Measurements from ENCODE around the gene IGHMBP2. TPM values are rescaled to one million over a fixed set of nuclear protein-coding genes. Genes with fewer than 3 reads are reported as not detected.
A peak's percentile ranks its signal among the peaks of the same experiment; 100 is the strongest.

The IGHMBP2 gene
- total and polyA plus RNA-seq, 9 of the 15 experiments (the other 6 are each of a cell fraction or from before 2014, with no cell fraction given): 1.6 to 24.8 (median 14.5) TPM

GRCh38 chr11:68903288-68904247 lies at the start of gene IGHMBP2, which contains the start of gene MRPL21 (continued):
- peak; percentile 95 for TF ChIP-seq RNF2 (IDR thresholded peaks at IDR 0.05)
- TF ChIP-seq FOXP4 (CRISPR knock-in tag; IDR thresholded peaks at IDR 0.05; ENCODE audit: borderline replicate concordance): no peak; the same call in 1 of the 2 replicates
- TF ChIP-seq KLF16 (IDR thresholded peaks at IDR 0.05): no peak
- peak; percentile 54; the same call in 1 of the 2 replicates for TF ChIP-seq ZNF239 (CRISPR knock-in tag; IDR thresholded peaks at IDR 0.05)
- TF ChIP-seq PBX2 (CRISPR knock-in tag; IDR thresholded peaks at IDR 0.05; ENCODE audit: low read depth): no peak
- TF ChIP-seq PBX2 (tag; conservative IDR thresholded peaks at IDR 0.05; ENCODE audit: low read depth): no peak
- TF ChIP-seq ZNF449 (CRISPR knock-in tag; IDR thresholded peaks at IDR 0.05): no peak
- peak; percentile 88 for TF ChIP-seq ZFP36 (IDR thresholded peaks at IDR 0.05; ENCODE audit: low read depth, low read length, partially characterized antibody)
- peak; percentile 71; the same call in 1 of the 2 replicates for TF ChIP-seq ELF2 (CRISPR knock-in tag; IDR thresholded peaks at IDR 0.05)
- TF ChIP-seq CREM (IDR thresholded peaks at IDR 0.05; ENCODE audit: low read depth): peak; percentile 99
- no peak for TF ChIP-seq ZNF512 (tag; IDR thresholded peaks at IDR 0.05)
- TF ChIP-seq NFXL1 (CRISPR knock-in tag; IDR thresholded peaks at IDR 0.05): no peak
- TF ChIP-seq ELF1 (tag; IDR thresholded peaks at IDR 0.05): peak; percentile 11; the same call in 1 of the 2 replicates
- TF ChIP-seq NONO (IDR thresholded peaks at IDR 0.05; ENCODE audit: low read depth in 2 of 2, low read length in 1 of 2): peak; percentile 51 to 87; a peak in 3 of 4 replicates
- no peak for TF ChIP-seq STAT5B (CRISPR knock-in tag; IDR thresholded peaks at IDR 0.05)
- TF ChIP-seq SMARCA5 (IDR thresholded peaks at IDR 0.05): peak; percentile 73; the same call in 1 of the 2 replicates
- peak; percentile 99 for TF ChIP-seq CXXC5 (CRISPR knock-in tag; IDR thresholded peaks at IDR 0.05)
- TF ChIP-seq MAFK (IDR thresholded peaks at IDR 0.05; ENCODE audit: low read length): no peak
- TF ChIP-seq TBP (optimal IDR thresholded peaks at IDR 0.05; ENCODE audit: low read depth, low read length): peak; percentile 93
